Natural killer cell (primary cell): Measurements from ENCODE around the gene DACT1. TPM values are rescaled to one million over a fixed set of nuclear protein-coding genes. Genes with fewer than 3 reads are reported as not detected.

Experiments used
- ATAC-seq, 3 donors: fragments of 150-1000 bp in 2 of 3; fragments of 200-7000 bp in 1 of 3; cut with Tn5 transposase; 1 replicate in 1 of 3; 2 replicates in 2 of 3; pipeline ENCODE4 v1.10.0; 2021; ENCODE audit warnings: mild to moderate bottlenecking in 2 of 3, moderate library complexity in 2 of 3
- DNase-seq, 2 donors: peaks; one replicate each; pipeline versions ENCODE4 v3.0.0 to v3.0.0-alpha.2; 2013 to 2021; ENCODE audit warnings: mixed read lengths in 1 of 2
- H3K27ac ChIP-seq: one replicate; pipeline ENCODE4 v1.5.1; 2013; ENCODE audit warnings: mild to moderate bottlenecking, low read length
- H3K27me3 ChIP-seq: one replicate; pipeline ENCODE4 v1.6.1; 2013; ENCODE audit warnings: low read length; ENCODE audit not compliant: control insufficient read depth, insufficient read depth
- H3K36me3 ChIP-seq: one replicate; pipeline ENCODE4 v1.6.1; 2013; ENCODE audit warnings: low read length; ENCODE audit not compliant: control insufficient read depth, insufficient read depth
- H3K4me1 ChIP-seq: one replicate; pipeline ENCODE4 v1.6.1; 2013; ENCODE audit warnings: low read length; ENCODE audit not compliant: control insufficient read depth, insufficient read depth
- H3K4me3 ChIP-seq: one replicate; pipeline ENCODE4 v1.5.1; 2013; ENCODE audit warnings: low read length
- H3K9me3 ChIP-seq: one replicate; pipeline ENCODE4 v1.6.1; 2013; ENCODE audit warnings: low read length; ENCODE audit not compliant: control insufficient read depth, insufficient read depth
- H3K27ac Mint-ChIP-seq, 2 donors: one replicate each; pipeline ENCODE4 v1.8.0; 2022; ENCODE audit warnings: mild to moderate bottlenecking in 2 of 2, mixed read lengths in 2 of 2, moderate library complexity in 1 of 2
- H3K27me3 Mint-ChIP-seq, 2 donors: one replicate each; pipeline ENCODE4 v1.8.0; 2022; ENCODE audit warnings: low read depth in 2 of 2, mixed read lengths in 2 of 2
- H3K36me3 Mint-ChIP-seq: one replicate; pipeline ENCODE4 v1.8.0; 2022; ENCODE audit warnings: mixed read lengths
- H3K4me1 Mint-ChIP-seq, 2 donors: one replicate each; pipeline ENCODE4 v1.8.0; 2022; ENCODE audit warnings: mixed read lengths in 2 of 2
- H3K4me3 Mint-ChIP-seq: one replicate; pipeline ENCODE4 v1.8.0; 2022; ENCODE audit warnings: mild to moderate bottlenecking, moderate library complexity, mixed read lengths
- H3K9me3 Mint-ChIP-seq, 2 donors: one replicate each; pipeline ENCODE4 v1.8.0; 2022; ENCODE audit warnings: mixed read lengths in 2 of 2
- CTCF ChIP-seq: fragments of 200-600 bp; IDR thresholded peaks from one replicate; pipeline ENCODE4 v1.8.0; 2022; ENCODE audit warnings: antibody characterized with exemption
- WGBS: methylation state at CpG from one replicate; pipeline ENCODE4 v1.1.7; 2013; ENCODE audit warnings: missing lambda C conversion rate; ENCODE audit not compliant: insufficient coverage; 5-methylcytosine and 5-hydroxymethylcytosine counted together
- intact Hi-C: fragments of 100-400 bp; cut with micrococcal nuclease; formaldehyde crosslinking; loops from one replicate; pipeline ENCODE4 v1.14.2; 2022
- total RNA-seq, 4 donors: library from RNA; stranded (reverse); fragments of 120-200 nt in 1 of 4; gene quantifications; one replicate each; pipeline versions ENCODE4 v1.2.3 to v1.2.4, GENCODE V29; 2013 to 2022

DACT1 gene
- total RNA-seq, 3 donors from 2014 or later (not counting 1 experiment from before 2014, with no cell fraction given) = 0.20 to 0.45 (median 0.33) TPM

- Histone ChIP-seq H3K27ac (no peak overlapping the region), H3K4me3 (no peak overlapping the region), H3K4me1 (no peaks in the 10 kb centered on the region), H3K36me3 (no peaks in the 10 kb centered on the region), H3K9me3 (no peaks in the 10 kb centered on the region), H3K27me3 (no peaks in the 10 kb centered on the region)
- no peak overlapping the region for H3K27ac Mint-ChIP-seq
- ATAC-seq (no peak), DNase-seq (no peak)
- no peak for TF ChIP-seq CTCF
- intact Hi-C loops = no loop called here
- H3K9me3 Mint-ChIP-seq = no peaks in the 10 kb centered on the region
- H3K36me3 Mint-ChIP-seq = no peaks in the 10 kb centered on the region
- H3K27me3 Mint-ChIP-seq = peaks cover 0 to 6% of the 10 kb centered on the region in 2 donors
- H3K4me3 Mint-ChIP-seq = no peak overlapping the region
- H3K4me1 Mint-ChIP-seq = no peaks in the 10 kb centered on the region
- 100% methylated on average over 1 of the region's 1 CpG for WGBS
Observed at GRCh38 chr14:58677996-58678395, 40.2 kb downstream of the DACT1 start.

DNA sequence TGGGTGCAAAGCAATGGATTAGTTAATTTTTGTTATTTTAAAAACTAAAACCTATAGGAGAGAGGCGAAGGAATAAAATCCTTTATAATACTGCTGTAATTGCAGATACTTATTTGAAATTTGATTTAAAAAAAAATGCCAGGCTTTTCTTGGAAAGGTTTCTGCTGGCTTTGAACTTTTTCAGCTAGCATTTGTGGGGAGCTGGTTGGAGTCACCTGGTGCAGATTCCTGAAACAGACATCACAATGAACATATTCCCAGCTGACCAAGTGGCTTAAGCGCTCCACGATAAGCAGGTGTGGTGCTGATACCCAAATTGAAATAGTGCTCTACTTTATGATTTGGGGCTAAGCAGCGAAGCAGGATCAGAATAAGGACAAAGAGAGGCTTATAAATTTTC, 42.9 kb downstream of the DACT1 start:
- Mint-ChIP-seq H3K4me3 (no peak overlapping the region), H3K4me1 (no peaks in the 10 kb centered on the region), H3K27me3 (peaks cover 0 to 6% of the 10 kb centered on the region in 2 donors), H3K9me3 (no peaks in the 10 kb centered on the region), H3K27ac (no peak overlapping the region), H3K36me3 (no peaks in the 10 kb centered on the region)
- ATAC-seq = no peak
- Histone ChIP-seq H3K27ac (no peak overlapping the region), H3K36me3 (no peaks in the 10 kb centered on the region), H3K27me3 (no peaks in the 10 kb centered on the region), H3K4me1 (no peaks in the 10 kb centered on the region), H3K4me3 (no peak overlapping the region), H3K9me3 (no peaks in the 10 kb centered on the region)
- intact Hi-C loops = no loop called here
- DNase-seq = no peak
- no peak for TF ChIP-seq CTCF
- WGBS = 80% methylated on average over 3 of the region's 4 CpGs

GRCh38 chr14:58687232-58687795, 49.6 kb downstream of the DACT1 start:
- Mint-ChIP-seq H3K27ac (no peak overlapping the region), H3K4me3 (no peak overlapping the region), H3K36me3 (no peaks in the 10 kb centered on the region), H3K4me1 (no peaks in the 10 kb centered on the region), H3K9me3 (peaks cover 0 to 2% of the 10 kb centered on the region in 2 donors), H3K27me3 (peaks cover 0 to 1% of the 10 kb centered on the region in 2 donors)
- WGBS = 91% methylated on average over 23 of the region's 27 CpGs
- H3K27ac ChIP-seq = no peak overlapping the region
- no peaks in the 10 kb centered on the region for H3K4me1 ChIP-seq
- DNase-seq = no peak
- H3K4me3 ChIP-seq = no peak overlapping the region
- H3K9me3 ChIP-seq = no peaks in the 10 kb centered on the region
- no peak for TF ChIP-seq CTCF
- no peaks in the 10 kb centered on the region for H3K36me3 ChIP-seq
- ATAC-seq = no peak
- intact Hi-C loops = no loop called here
- no peaks in the 10 kb centered on the region for H3K27me3 ChIP-seq
